ENCODE results near the gene NIPAL3. TPM values are rescaled to one million over a fixed set of nuclear protein-coding genes. Genes with fewer than 3 reads are reported as not detected.

The NIPAL3 gene
- polyA plus RNA-seq, 1 donor from 2014 or later = 9.6 TPM

- H3F3A ChIP-seq (ENCODE audit: insufficient read depth, low read length, poor library complexity, severe bottlenecking) = no peaks in the 10 kb centered on the region
- H3K36me3 ChIP-seq (ENCODE audit: insufficient read depth, low read length) = no peaks in the 10 kb centered on the region
- no peaks in the 10 kb centered on the region for H3K79me2 ChIP-seq (replicated peaks; ENCODE audit: insufficient read depth, low read length)
- H3K4me3 ChIP-seq (ENCODE audit: low read length) = no peak overlapping the region
- H2AFZ ChIP-seq (ENCODE audit: low read depth, low read length) = no peak overlapping the region
- H3K4me2 ChIP-seq (ENCODE audit: low read length) = no peak overlapping the region
- no peaks in the 10 kb centered on the region for H3K27me3 ChIP-seq (ENCODE audit: insufficient read depth, low read depth, low read length)
- no peak overlapping the region for H3K9ac ChIP-seq (ENCODE audit: low read length)
- no peaks in the 10 kb centered on the region for H3K9me3 ChIP-seq (ENCODE audit: low read length)
- no peaks in the 10 kb centered on the region for H3K9me2 ChIP-seq (ENCODE audit: insufficient read depth, low read length)
- no peak overlapping the region for H3K27ac ChIP-seq (ENCODE audit: low read length)
- no peaks in the 10 kb centered on the region for H4K20me1 ChIP-seq (ENCODE audit: insufficient read depth)
- TF ChIP-seq EZH2 (IDR thresholded peaks at IDR 0.05; ENCODE audit: borderline replicate concordance, insufficient read depth, low read length, poor library complexity, severe bottlenecking) (no peak), CTCF (IDR thresholded peaks at IDR 0.05; ENCODE audit: poor library complexity, severe bottlenecking) (no peak), REST (IDR thresholded peaks at IDR 0.05; ENCODE audit: borderline replicate concordance) (no peak), TAF1 (IDR thresholded peaks at IDR 0.05; ENCODE audit: low read depth) (no peak), SMC3 (conservative IDR thresholded peaks at IDR 0.05; ENCODE audit: poor library complexity) (no peak), EP300 (conservative IDR thresholded peaks at IDR 0.05; ENCODE audit: poor library complexity, severe bottlenecking) (no peak), MXI1 (conservative IDR thresholded peaks at IDR 0.05; ENCODE audit: poor library complexity, severe bottlenecking) (no peak), POLR2AphosphoS5 (IDR thresholded peaks at IDR 0.05) (no peak), RAD21 (conservative IDR thresholded peaks at IDR 0.05) (no peak)
These were observed 39.1 kb downstream of the NIPAL3 start for GRCh38 chr1:24454673-24455072.

GRCh38 chr1:24455272-24455671 is 39.7 kb downstream of the NIPAL3 start:
- Histone ChIP-seq H4K20me1 (ENCODE audit: insufficient read depth) (no peaks in the 10 kb centered on the region), H3K27ac (ENCODE audit: low read length) (no peak overlapping the region), H2AFZ (ENCODE audit: low read depth, low read length) (no peak overlapping the region), H3K4me2 (ENCODE audit: low read length) (no peak overlapping the region), H3F3A (ENCODE audit: insufficient read depth, low read length, poor library complexity, severe bottlenecking) (no peaks in the 10 kb centered on the region), H3K27me3 (ENCODE audit: insufficient read depth, low read depth, low read length) (no peaks in the 10 kb centered on the region), H3K79me2 (replicated peaks; ENCODE audit: insufficient read depth, low read length) (no peaks in the 10 kb centered on the region), H3K36me3 (ENCODE audit: insufficient read depth, low read length) (no peaks in the 10 kb centered on the region), H3K9ac (ENCODE audit: low read length) (no peak overlapping the region), H3K9me3 (ENCODE audit: low read length) (no peaks in the 10 kb centered on the region), H3K4me3 (ENCODE audit: low read length) (no peak overlapping the region), H3K9me2 (ENCODE audit: insufficient read depth, low read length) (no peaks in the 10 kb centered on the region)
- no peak for TF ChIP-seq POLR2AphosphoS5 (IDR thresholded peaks at IDR 0.05)
- no peak for TF ChIP-seq SMC3 (conservative IDR thresholded peaks at IDR 0.05; ENCODE audit: poor library complexity)
- no peak for TF ChIP-seq EP300 (conservative IDR thresholded peaks at IDR 0.05; ENCODE audit: poor library complexity, severe bottlenecking)
- TF ChIP-seq EZH2 (IDR thresholded peaks at IDR 0.05; ENCODE audit: borderline replicate concordance, insufficient read depth, low read length, poor library complexity, severe bottlenecking) = no peak
- no peak for TF ChIP-seq RAD21 (conservative IDR thresholded peaks at IDR 0.05)
- no peak for TF ChIP-seq MXI1 (conservative IDR thresholded peaks at IDR 0.05; ENCODE audit: poor library complexity, severe bottlenecking)
- TF ChIP-seq TAF1 (IDR thresholded peaks at IDR 0.05; ENCODE audit: low read depth) = no peak
- no peak for TF ChIP-seq CTCF (IDR thresholded peaks at IDR 0.05; ENCODE audit: poor library complexity, severe bottlenecking)
- no peak for TF ChIP-seq REST (IDR thresholded peaks at IDR 0.05; ENCODE audit: borderline replicate concordance)
